GM23338 (cell line): ENCODE results near the gene PDGFC. TPM values are rescaled to one million over a fixed set of nuclear protein-coding genes. Genes with fewer than 3 reads are reported as not detected.

Source experiments
- ATAC-seq: fragments of 200-7000 bp; cut with Tn5 transposase; 3 replicates; pipeline ENCODE4 v1.9.1; 2020
- DNase-seq: peaks from one replicate; pipeline ENCODE4 v3.0.0-alpha.2; 2015; ENCODE audit warnings: low spot score
- H2AFZ ChIP-seq: fragments of 200-600 bp; sonication (generic); 2 replicates; pipeline ENCODE4 v1.8.0; 2016; ENCODE audit warnings: antibody characterized with exemption, mild to moderate bottlenecking, moderate library complexity
- H3F3A ChIP-seq: fragments of 200-600 bp; sonication (generic); replicated peaks from 2 replicates; pipeline ENCODE4 v1.8.0; 2017; ENCODE audit warnings: antibody characterized with exemption, mixed run types, low read depth
- H3K27ac ChIP-seq: fragments of 200-600 bp; sonication (generic); 2 replicates; pipeline ENCODE4 v1.6.1; 2016; ENCODE audit warnings: low read depth
- H3K27me3 ChIP-seq: fragments of 200-600 bp; sonication (generic); 2 replicates; pipeline ENCODE4 v1.8.0; 2016; ENCODE audit warnings: mild to moderate bottlenecking, mixed run types, moderate library complexity; ENCODE audit not compliant: insufficient read depth
- H3K36me3 ChIP-seq: fragments of 200-600 bp; sonication (generic); 2 replicates; pipeline ENCODE4 v1.8.0; 2016; ENCODE audit warnings: mild to moderate bottlenecking; ENCODE audit not compliant: insufficient read depth
- H3K4me1 ChIP-seq: fragments of 200-600 bp; sonication (generic); 2 replicates; pipeline ENCODE4 v1.8.0; 2016; ENCODE audit warnings: mild to moderate bottlenecking, moderate library complexity; ENCODE audit not compliant: insufficient read depth
- H3K4me2 ChIP-seq: fragments of 200-600 bp; sonication (generic); 2 replicates; pipeline ENCODE4 v1.7.1; 2017; ENCODE audit warnings: mixed run types
- H3K4me3 ChIP-seq: fragments of 200-600 bp; sonication (generic); 2 replicates; pipeline ENCODE4 v1.6.1; 2016; ENCODE audit warnings: mixed run types
- H3K79me2 ChIP-seq: fragments of 200-600 bp; sonication (generic); replicated peaks from 2 replicates; pipeline ENCODE4 v1.8.0; 2017; ENCODE audit warnings: mild to moderate bottlenecking; ENCODE audit not compliant: insufficient read depth
- H3K9me2 ChIP-seq: fragments of 200-600 bp; sonication (generic); 2 replicates; pipeline ENCODE4 v1.8.0; 2017; ENCODE audit not compliant: insufficient read depth
- H4K20me1 ChIP-seq: fragments of 200-600 bp; sonication (generic); replicated peaks from 2 replicates; pipeline ENCODE4 v1.8.0; 2017; ENCODE audit warnings: mild to moderate bottlenecking; ENCODE audit not compliant: insufficient read depth
- H3K27ac Mint-ChIP-seq: 2 replicates; pipeline ENCODE4 v1.8.0; 2020; ENCODE audit warnings: inconsistent platforms, mild to moderate bottlenecking, moderate library complexity, mixed read lengths
- H3K27me3 Mint-ChIP-seq: 3 replicates; pipeline ENCODE4 v1.8.0; 2022; ENCODE audit warnings: low read depth, mild to moderate bottlenecking, moderate library complexity, mixed read lengths, inconsistent platforms; ENCODE audit not compliant: insufficient read depth, poor library complexity
- H3K36me3 Mint-ChIP-seq: 3 replicates; pipeline ENCODE4 v1.8.0; 2021; ENCODE audit warnings: low read depth, mild to moderate bottlenecking, inconsistent platforms, moderate library complexity, mixed read lengths
- H3K4me1 Mint-ChIP-seq: 3 replicates; pipeline ENCODE4 v1.8.0; 2020; ENCODE audit warnings: mild to moderate bottlenecking, inconsistent platforms, mixed read lengths
- H3K4me3 Mint-ChIP-seq: 3 replicates; pipeline ENCODE4 v1.8.0; 2021; ENCODE audit warnings: moderate library complexity, mild to moderate bottlenecking, inconsistent platforms, mixed read lengths
- H3K9me3 Mint-ChIP-seq: 3 replicates; pipeline ENCODE4 v1.8.0; 2020; ENCODE audit warnings: moderate library complexity, mild to moderate bottlenecking, inconsistent platforms, mixed read lengths
- CREB1 ChIP-seq: fragments of 250-450 bp; sonication (Bioruptor Pico); IDR thresholded peaks from 2 replicates; pipeline ENCODE4 v1.5.0; 2020; ENCODE audit warnings: low read depth, mild to moderate bottlenecking, moderate library complexity
- EZH2 ChIP-seq: fragments of 200-600 bp; sonication (generic); IDR thresholded peaks from one replicate; pipeline ENCODE4 v1.8.0; 2017; ENCODE audit warnings: antibody characterized with exemption, mild to moderate bottlenecking, low read depth; ENCODE audit not compliant: unreplicated experiment
- EZH2phosphoT487 ChIP-seq: fragments of 200-600 bp; sonication (generic); IDR thresholded peaks from one replicate; pipeline ENCODE4 v1.8.1; 2018; ENCODE audit warnings: antibody characterized with exemption; ENCODE audit not compliant: unreplicated experiment
- JUNB ChIP-seq: IDR thresholded peaks from one replicate; pipeline ENCODE4 v1.6.1; 2016; ENCODE audit warnings: antibody characterized with exemption; ENCODE audit not compliant: unreplicated experiment
- NANOG ChIP-seq: IDR thresholded peaks from 2 replicates; pipeline ENCODE4 v1.6.1; 2016; ENCODE audit warnings: antibody characterized with exemption, borderline replicate concordance
- POLR2AphosphoS5 ChIP-seq: IDR thresholded peaks from 2 replicates; pipeline ENCODE4 v1.6.1; 2016; ENCODE audit warnings: antibody characterized with exemption, low read depth
- STAT1 ChIP-seq: IDR thresholded peaks from one replicate; pipeline ENCODE4 v1.6.1; 2016; ENCODE audit warnings: antibody characterized with exemption; ENCODE audit not compliant: unreplicated experiment
- ZNF114 ChIP-seq: fragments of 250-450 bp; sonication (Bioruptor Pico); IDR thresholded peaks from 2 replicates; pipeline ENCODE4 v1.5.0; 2020; ENCODE audit warnings: mild to moderate bottlenecking, moderate library complexity
- ZNF331 ChIP-seq: fragments of 250-450 bp; sonication (Bioruptor Pico); IDR thresholded peaks from 2 replicates; pipeline ENCODE4 v1.5.0; 2020; ENCODE audit warnings: low read depth, mild to moderate bottlenecking, moderate library complexity
- polyA plus RNA-seq: library from polyadenylated mRNA; unstranded; fragments of >200 nt; fragmentation: Nextera tagmentation; extraction: Ambion mirVana; gene quantifications from 2 replicates; pipeline ENCODE4 v1.2.1, GENCODE V29; 2016
- total RNA-seq: library from RNA; depleted of rRNA; stranded (reverse); fragments of >200 nt; shearing (Covaris generic); gene quantifications from 2 replicates; pipeline ENCODE4 v1.2.3, GENCODE V29; 2014
- TF ChIP-seq, protein P1 (sequence below): IDR thresholded peaks from one replicate; pipeline ENCODE4 v1.6.1; 2018; ENCODE audit warnings: antibody characterized with exemption; ENCODE audit not compliant: unreplicated experiment
- TF ChIP-seq, protein P2 (sequence below): fragments of 250-450 bp; sonication (Bioruptor Pico); IDR thresholded peaks from 2 replicates; pipeline ENCODE4 v1.5.0; 2020; ENCODE audit warnings: mild to moderate bottlenecking, moderate library complexity
- TF ChIP-seq, protein P3 (sequence below): IDR thresholded peaks from 2 replicates; pipeline ENCODE4 v1.6.1; 2016; ENCODE audit warnings: antibody characterized with exemption
- TF ChIP-seq, protein P4 (sequence below), 2 experiments: fragments of 200-600 bp in 1 of 2; sonication (generic) in 1 of 2; conservative IDR thresholded peaks; 2 replicates each; pipeline versions ENCODE4 v1.5.1 to v1.6.1; 2016 to 2017; ENCODE audit warnings: antibody characterized with exemption in 2 of 2, low read depth in 2 of 2, mild to moderate bottlenecking in 2 of 2, moderate library complexity in 1 of 2

Gene PDGFC
- total and polyA plus RNA-seq, 2 experiments from 2014 or later, result 1.3 to 3.4 TPM

DNA sequence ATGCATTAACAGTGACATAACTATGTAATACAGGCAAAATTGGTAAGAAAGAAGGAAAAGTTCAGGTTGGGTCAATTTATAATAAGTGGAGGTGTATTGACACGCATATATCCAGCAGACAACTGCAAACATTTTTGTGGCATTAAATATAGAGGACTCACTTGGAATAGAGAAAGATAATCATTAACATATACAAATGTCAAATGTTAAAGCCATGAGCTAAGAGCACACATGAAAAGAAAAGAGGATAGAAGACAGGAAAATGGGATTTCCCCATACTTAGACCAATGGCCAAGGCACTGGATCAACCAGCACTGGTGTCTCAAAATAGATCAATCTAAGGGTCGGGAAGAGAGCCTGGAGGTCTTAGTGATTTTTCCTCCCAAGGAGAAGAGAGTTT is 187.6 kb downstream of the PDGFC start:
- Histone ChIP-seq H3K27ac (no peak overlapping the region), H4K20me1 (no peaks in the 10 kb centered on the region), H3K36me3 (no peaks in the 10 kb centered on the region), H3K27me3 (no peaks in the 10 kb centered on the region), H3K9me2 (peaks cover 7% of the 10 kb centered on the region; the same call in 1 of the 2 replicates), H3K79me2 (no peaks in the 10 kb centered on the region), H3K4me3 (no peak overlapping the region), H3K4me1 (no peaks in the 10 kb centered on the region), H3K4me2 (no peak overlapping the region), H2AFZ (no peak overlapping the region), H3F3A (no peaks in the 10 kb centered on the region)
- no peaks in the 10 kb centered on the region for H3K36me3 Mint-ChIP-seq
- H3K4me1 Mint-ChIP-seq, result no peaks in the 10 kb centered on the region
- DNase-seq (no peak), ATAC-seq (no peak)
- no peak for TF ChIP-seq EZH2
- TF ChIP-seq JUNB, result no peak
- TF ChIP-seq, protein P1, sequence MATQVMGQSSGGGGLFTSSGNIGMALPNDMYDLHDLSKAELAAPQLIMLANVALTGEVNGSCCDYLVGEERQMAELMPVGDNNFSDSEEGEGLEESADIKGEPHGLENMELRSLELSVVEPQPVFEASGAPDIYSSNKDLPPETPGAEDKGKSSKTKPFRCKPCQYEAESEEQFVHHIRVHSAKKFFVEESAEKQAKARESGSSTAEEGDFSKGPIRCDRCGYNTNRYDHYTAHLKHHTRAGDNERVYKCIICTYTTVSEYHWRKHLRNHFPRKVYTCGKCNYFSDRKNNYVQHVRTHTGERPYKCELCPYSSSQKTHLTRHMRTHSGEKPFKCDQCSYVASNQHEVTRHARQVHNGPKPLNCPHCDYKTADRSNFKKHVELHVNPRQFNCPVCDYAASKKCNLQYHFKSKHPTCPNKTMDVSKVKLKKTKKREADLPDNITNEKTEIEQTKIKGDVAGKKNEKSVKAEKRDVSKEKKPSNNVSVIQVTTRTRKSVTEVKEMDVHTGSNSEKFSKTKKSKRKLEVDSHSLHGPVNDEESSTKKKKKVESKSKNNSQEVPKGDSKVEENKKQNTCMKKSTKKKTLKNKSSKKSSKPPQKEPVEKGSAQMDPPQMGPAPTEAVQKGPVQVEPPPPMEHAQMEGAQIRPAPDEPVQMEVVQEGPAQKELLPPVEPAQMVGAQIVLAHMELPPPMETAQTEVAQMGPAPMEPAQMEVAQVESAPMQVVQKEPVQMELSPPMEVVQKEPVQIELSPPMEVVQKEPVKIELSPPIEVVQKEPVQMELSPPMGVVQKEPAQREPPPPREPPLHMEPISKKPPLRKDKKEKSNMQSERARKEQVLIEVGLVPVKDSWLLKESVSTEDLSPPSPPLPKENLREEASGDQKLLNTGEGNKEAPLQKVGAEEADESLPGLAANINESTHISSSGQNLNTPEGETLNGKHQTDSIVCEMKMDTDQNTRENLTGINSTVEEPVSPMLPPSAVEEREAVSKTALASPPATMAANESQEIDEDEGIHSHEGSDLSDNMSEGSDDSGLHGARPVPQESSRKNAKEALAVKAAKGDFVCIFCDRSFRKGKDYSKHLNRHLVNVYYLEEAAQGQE, result no peak
- no peak for TF ChIP-seq POLR2AphosphoS5
- TF ChIP-seq CREB1 (CRISPR knock-in tag), result no peak
- TF ChIP-seq NANOG, result no peak
- no peak for TF ChIP-seq ZNF331 (CRISPR knock-in tag)
- TF ChIP-seq ZNF114 (CRISPR knock-in tag), result no peak
- TF ChIP-seq, protein P2, sequence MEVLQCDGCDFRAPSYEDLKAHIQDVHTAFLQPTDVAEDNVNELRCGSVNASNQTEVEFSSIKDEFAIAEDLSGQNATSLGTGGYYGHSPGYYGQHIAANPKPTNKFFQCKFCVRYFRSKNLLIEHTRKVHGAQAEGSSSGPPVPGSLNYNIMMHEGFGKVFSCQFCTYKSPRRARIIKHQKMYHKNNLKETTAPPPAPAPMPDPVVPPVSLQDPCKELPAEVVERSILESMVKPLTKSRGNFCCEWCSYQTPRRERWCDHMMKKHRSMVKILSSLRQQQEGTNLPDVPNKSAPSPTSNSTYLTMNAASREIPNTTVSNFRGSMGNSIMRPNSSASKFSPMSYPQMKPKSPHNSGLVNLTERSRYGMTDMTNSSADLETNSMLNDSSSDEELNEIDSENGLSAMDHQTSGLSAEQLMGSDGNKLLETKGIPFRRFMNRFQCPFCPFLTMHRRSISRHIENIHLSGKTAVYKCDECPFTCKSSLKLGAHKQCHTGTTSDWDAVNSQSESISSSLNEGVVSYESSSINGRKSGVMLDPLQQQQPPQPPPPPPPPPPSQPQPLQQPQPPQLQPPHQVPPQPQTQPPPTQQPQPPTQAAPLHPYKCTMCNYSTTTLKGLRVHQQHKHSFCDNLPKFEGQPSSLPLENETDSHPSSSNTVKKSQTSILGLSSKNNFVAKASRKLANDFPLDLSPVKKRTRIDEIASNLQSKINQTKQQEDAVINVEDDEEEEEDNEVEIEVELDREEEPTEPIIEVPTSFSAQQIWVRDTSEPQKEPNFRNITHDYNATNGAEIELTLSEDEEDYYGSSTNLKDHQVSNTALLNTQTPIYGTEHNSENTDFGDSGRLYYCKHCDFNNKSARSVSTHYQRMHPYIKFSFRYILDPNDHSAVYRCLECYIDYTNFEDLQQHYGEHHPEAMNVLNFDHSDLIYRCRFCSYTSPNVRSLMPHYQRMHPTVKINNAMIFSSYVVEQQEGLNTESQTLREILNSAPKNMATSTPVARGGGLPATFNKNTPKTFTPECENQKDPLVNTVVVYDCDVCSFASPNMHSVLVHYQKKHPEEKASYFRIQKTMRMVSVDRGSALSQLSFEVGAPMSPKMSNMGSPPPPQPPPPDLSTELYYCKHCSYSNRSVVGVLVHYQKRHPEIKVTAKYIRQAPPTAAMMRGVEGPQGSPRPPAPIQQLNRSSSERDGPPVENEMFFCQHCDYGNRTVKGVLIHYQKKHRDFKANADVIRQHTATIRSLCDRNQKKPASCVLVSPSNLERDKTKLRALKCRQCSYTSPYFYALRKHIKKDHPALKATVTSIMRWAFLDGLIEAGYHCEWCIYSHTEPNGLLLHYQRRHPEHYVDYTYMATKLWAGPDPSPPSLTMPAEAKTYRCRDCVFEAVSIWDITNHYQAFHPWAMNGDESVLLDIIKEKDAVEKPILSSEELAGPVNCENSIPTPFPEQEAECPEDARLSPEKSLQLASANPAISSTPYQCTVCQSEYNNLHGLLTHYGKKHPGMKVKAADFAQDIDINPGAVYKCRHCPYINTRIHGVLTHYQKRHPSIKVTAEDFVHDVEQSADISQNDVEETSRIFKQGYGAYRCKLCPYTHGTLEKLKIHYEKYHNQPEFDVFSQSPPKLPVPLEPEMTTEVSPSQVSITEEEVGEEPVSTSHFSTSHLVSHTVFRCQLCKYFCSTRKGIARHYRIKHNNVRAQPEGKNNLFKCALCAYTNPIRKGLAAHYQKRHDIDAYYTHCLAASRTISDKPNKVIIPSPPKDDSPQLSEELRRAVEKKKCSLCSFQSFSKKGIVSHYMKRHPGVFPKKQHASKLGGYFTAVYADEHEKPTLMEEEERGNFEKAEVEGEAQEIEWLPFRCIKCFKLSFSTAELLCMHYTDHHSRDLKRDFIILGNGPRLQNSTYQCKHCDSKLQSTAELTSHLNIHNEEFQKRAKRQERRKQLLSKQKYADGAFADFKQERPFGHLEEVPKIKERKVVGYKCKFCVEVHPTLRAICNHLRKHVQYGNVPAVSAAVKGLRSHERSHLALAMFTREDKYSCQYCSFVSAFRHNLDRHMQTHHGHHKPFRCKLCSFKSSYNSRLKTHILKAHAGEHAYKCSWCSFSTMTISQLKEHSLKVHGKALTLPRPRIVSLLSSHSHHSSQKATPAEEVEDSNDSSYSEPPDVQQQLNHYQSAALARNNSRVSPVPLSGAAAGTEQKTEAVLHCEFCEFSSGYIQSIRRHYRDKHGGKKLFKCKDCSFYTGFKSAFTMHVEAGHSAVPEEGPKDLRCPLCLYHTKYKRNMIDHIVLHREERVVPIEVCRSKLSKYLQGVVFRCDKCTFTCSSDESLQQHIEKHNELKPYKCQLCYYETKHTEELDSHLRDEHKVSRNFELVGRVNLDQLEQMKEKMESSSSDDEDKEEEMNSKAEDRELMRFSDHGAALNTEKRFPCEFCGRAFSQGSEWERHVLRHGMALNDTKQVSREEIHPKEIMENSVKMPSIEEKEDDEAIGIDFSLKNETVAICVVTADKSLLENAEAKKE, result no peak
- TF ChIP-seq, protein P3, sequence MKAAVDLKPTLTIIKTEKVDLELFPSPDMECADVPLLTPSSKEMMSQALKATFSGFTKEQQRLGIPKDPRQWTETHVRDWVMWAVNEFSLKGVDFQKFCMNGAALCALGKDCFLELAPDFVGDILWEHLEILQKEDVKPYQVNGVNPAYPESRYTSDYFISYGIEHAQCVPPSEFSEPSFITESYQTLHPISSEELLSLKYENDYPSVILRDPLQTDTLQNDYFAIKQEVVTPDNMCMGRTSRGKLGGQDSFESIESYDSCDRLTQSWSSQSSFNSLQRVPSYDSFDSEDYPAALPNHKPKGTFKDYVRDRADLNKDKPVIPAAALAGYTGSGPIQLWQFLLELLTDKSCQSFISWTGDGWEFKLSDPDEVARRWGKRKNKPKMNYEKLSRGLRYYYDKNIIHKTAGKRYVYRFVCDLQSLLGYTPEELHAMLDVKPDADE, result no peak
- no peak for TF ChIP-seq STAT1
- TF ChIP-seq EZH2phosphoT487, result no peak
- TF ChIP-seq, protein P4, sequence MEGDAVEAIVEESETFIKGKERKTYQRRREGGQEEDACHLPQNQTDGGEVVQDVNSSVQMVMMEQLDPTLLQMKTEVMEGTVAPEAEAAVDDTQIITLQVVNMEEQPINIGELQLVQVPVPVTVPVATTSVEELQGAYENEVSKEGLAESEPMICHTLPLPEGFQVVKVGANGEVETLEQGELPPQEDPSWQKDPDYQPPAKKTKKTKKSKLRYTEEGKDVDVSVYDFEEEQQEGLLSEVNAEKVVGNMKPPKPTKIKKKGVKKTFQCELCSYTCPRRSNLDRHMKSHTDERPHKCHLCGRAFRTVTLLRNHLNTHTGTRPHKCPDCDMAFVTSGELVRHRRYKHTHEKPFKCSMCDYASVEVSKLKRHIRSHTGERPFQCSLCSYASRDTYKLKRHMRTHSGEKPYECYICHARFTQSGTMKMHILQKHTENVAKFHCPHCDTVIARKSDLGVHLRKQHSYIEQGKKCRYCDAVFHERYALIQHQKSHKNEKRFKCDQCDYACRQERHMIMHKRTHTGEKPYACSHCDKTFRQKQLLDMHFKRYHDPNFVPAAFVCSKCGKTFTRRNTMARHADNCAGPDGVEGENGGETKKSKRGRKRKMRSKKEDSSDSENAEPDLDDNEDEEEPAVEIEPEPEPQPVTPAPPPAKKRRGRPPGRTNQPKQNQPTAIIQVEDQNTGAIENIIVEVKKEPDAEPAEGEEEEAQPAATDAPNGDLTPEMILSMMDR (conservative IDR thresholded peaks at IDR 0.05; ENCODE audit: low read depth in 2 of 2), result no peak
- H3K27me3 Mint-ChIP-seq, result no peaks in the 10 kb centered on the region
- H3K27ac Mint-ChIP-seq, result no peak overlapping the region
- H3K9me3 Mint-ChIP-seq, result no peaks in the 10 kb centered on the region
- H3K4me3 Mint-ChIP-seq, result no peak overlapping the region
